HepG2 (cell line): Measurements from ENCODE around the gene P4HTM. TPM values are rescaled to one million over a fixed set of nuclear protein-coding genes. Genes with fewer than 3 reads are reported as not detected.

ENCODE experiments used
- ATF3 ChIP-seq: sonication (generic); formaldehyde crosslinking; IDR thresholded peaks from 2 replicates; pipeline ENCODE4 v1.4.0; 2020; ENCODE audit warnings: missing genetic modification reagents
- HOXA7 ChIP-seq: sonication (generic); formaldehyde crosslinking; IDR thresholded peaks from 2 replicates; pipeline ENCODE4 v1.8.1; 2022; ENCODE audit warnings: mild to moderate bottlenecking, missing genetic modification reagents, moderate library complexity
- RFXAP ChIP-seq: sonication (generic); formaldehyde crosslinking; IDR thresholded peaks from 2 replicates; pipeline ENCODE4 v1.4.0; 2020; ENCODE audit warnings: missing genetic modification reagents, borderline replicate concordance
- SIX4 ChIP-seq: sonication (generic); formaldehyde crosslinking; IDR thresholded peaks from 2 replicates; pipeline ENCODE4 v1.4.0; 2020; ENCODE audit warnings: missing genetic modification reagents
- ZBTB40 ChIP-seq, 2 experiments: fragments of 450-650 bp in 1 of 2; sonication (generic) in 1 of 2; formaldehyde crosslinking in 1 of 2; IDR thresholded peaks; 2 replicates each; pipeline versions ENCODE4 v1.6.1 to v1.8.0; 2016 to 2022; ENCODE audit warnings: antibody characterized with exemption in 1 of 2, mild to moderate bottlenecking in 1 of 2, missing genetic modification reagents in 1 of 2
- ZFP37 ChIP-seq: sonication (generic); formaldehyde crosslinking; IDR thresholded peaks from 2 replicates; pipeline ENCODE4 v1.4.0; 2020; ENCODE audit warnings: missing genetic modification reagents, borderline replicate concordance
- ZFP41 ChIP-seq: sonication (generic); formaldehyde crosslinking; IDR thresholded peaks from 2 replicates; pipeline ENCODE4 v1.4.0; 2020; ENCODE audit warnings: mild to moderate bottlenecking, missing genetic modification reagents, borderline replicate concordance
- ZNF382 ChIP-seq: sonication (generic); formaldehyde crosslinking; IDR thresholded peaks from 2 replicates; pipeline ENCODE4 v1.5.0; 2020; ENCODE audit warnings: missing genetic modification reagents, mild to moderate bottlenecking, borderline replicate concordance
- ZNF432 ChIP-seq: sonication (generic); formaldehyde crosslinking; IDR thresholded peaks from 2 replicates; pipeline ENCODE4 v1.5.0; 2020; ENCODE audit warnings: missing genetic modification reagents, mild to moderate bottlenecking, borderline replicate concordance
- ZNF609 ChIP-seq: sonication (generic); formaldehyde crosslinking; IDR thresholded peaks from 2 replicates; pipeline ENCODE4 v1.4.0; 2020; ENCODE audit warnings: mild to moderate bottlenecking, missing genetic modification reagents, borderline replicate concordance
- ZNF784 ChIP-seq: sonication (generic); formaldehyde crosslinking; IDR thresholded peaks from 2 replicates; pipeline ENCODE4 v1.5.1; 2020; ENCODE audit warnings: missing genetic modification reagents, mild to moderate bottlenecking, borderline replicate concordance
- polyA plus RNA-seq, 8 experiments: library from polyadenylated mRNA; depleted of rRNA in 3 of 8; stranded (reverse) in 7 of 8; unstranded in 1 of 8; fragments of >200 nt; fragmentation: Illumina TruSeq in 4 of 8; extraction: Trizol in 4 of 8; gene quantifications; 2 replicates each; pipeline versions ENCODE4 v1.2.1 to v1.2.3, GENCODE V29; 2011 to 2016; ENCODE audit warnings: low read depth in 4 of 8, missing spikeins in 1 of 8, mixed read lengths in 1 of 8; ENCODE audit not compliant: insufficient read depth in 1 of 8
- total RNA-seq, 5 experiments: library from RNA; depleted of rRNA; stranded (reverse); fragments of >200 nt; fragmentation: Illumina TruSeq; extraction: Trizol; gene quantifications; 2 replicates each; pipeline ENCODE4 v1.2.3, GENCODE V29; 2016; ENCODE audit warnings: low read depth in 1 of 5

Gene P4HTM
- total and polyA plus RNA-seq, 2 of the 13 experiments (the other 11 are each of a cell fraction or from before 2014, with no cell fraction given): 0.01 TPM; not detected in 1

- TF ChIP-seq ZBTB40 (IDR thresholded peaks at IDR 0.05) (no peak), ZBTB40 (CRISPR knock-in tag; IDR thresholded peaks at IDR 0.05) (peak; percentile 65; the same call in 1 of the 2 replicates), RFXAP (CRISPR knock-in tag) (0 out of 2 replicates have a peak, but pooled peaks have one; percentile 39), ZNF609 (peak; percentile 42; the same call in 1 of the 2 replicates), ZFP37 (CRISPR knock-in tag) (no peak), ZNF432 (CRISPR knock-in tag) (no peak), ZNF784 (CRISPR knock-in tag) (0 out of 2 replicates have a peak, but pooled peaks have one; percentile 45), SIX4 (CRISPR knock-in tag) (no peak), ZFP41 (CRISPR knock-in tag) (0 out of 2 replicates have a peak, but pooled peaks have one; percentile 26), ATF3 (CRISPR knock-in tag) (no peak), ZNF382 (CRISPR knock-in tag) (no peak), HOXA7 (no peak)
Measured at GRCh38 chr3:49017971-49018706, 28.1 kb downstream of the P4HTM start, which contains the start of gene DALRD3 (continued).
